Stimulated activated CD8-positive, alpha-beta memory T cell treated with anti-CD3 and anti-CD28 coated beads, Interleukin-7, amount 100 ng/mL, for 1 hour (primary cell): ENCODE data around the gene RBM20.

Source experiments
- DNase-seq, 2 donors: peaks; one replicate each; pipeline ENCODE4 v3.0.0-alpha.2; 2020; ENCODE audit warnings: low read depth in 2 of 2

Gene RBM20

DNA sequence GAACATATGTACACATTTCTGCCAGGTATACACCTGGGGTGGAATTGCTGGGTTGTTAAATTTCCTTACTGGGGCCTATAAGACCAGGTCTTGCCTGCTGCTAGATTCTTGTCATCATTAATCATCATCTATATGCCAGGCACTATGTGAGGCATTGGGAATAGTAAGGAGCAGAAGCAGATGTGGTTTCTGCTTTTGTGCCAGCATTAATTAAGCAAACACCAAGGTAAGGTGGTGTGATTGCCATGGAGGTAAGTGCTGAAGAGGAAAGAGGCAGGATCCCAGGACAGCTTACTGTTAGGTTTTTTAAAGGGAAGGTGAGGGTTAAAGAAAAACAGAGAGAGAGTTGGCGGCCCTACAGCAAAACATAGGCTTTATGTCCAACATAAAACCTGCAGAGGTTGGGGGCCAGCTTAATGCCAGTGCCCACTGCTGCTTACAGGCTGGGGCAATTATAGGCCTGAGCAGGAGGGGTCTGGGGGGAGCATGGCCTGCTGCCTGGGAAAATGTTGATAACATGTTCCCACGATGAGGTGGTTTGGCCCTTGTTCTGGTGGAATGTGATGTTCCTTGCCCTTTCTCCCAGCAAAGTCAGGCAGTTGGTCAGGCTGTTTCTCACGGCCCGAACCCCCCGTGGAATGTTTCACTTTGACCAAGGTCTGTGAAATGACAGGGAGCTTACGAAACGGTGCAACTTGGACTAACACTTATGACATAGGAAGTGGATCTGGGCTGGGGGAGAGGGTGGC is 93.9 kb downstream of the RBM20 start:
- DNase-seq = no peak

DNA sequence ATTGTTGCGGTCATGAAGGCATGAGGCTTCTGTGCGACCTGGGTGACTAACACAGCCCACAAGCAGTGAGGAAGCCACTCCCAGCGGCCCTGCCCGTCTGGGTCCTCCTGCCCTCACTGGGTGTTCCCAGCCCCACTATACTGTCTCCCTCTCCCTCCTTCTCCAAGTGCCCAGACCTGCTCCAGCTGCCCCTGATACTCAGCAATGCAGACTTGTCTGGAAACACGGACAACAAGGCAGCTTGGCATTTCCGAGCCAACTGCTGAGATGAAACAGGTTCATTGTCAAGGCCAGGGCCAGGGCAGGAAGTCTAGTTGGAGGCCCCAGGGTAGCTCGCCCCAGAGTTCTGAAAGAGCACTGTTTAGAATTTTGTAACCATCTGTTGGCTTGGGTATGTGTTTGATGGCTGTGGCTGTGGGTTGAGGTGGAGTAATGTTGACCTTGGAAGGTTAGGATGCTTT is 95.7 kb downstream of the RBM20 start:
- no peak for DNase-seq

DNA sequence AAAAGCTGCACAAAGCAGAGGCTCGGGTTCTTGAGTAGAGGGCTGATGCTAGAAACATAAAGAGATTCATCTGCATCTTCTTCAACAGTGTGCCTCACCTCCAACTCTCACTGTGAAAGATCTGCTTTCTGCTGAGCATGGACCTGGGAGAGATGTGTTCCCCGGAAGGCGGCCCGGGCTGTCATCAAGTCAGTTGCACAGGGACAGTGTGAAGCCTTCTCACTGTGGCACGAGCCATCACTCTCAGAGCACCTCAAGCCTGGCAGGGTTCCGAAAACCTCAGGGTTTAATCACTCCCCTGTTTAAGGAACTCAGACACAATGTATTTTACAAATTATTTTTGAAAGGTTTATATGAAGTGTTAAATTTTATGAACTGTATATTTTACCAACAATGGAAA is 98.7 kb downstream of the RBM20 start:
- DNase-seq = no peak

DNA sequence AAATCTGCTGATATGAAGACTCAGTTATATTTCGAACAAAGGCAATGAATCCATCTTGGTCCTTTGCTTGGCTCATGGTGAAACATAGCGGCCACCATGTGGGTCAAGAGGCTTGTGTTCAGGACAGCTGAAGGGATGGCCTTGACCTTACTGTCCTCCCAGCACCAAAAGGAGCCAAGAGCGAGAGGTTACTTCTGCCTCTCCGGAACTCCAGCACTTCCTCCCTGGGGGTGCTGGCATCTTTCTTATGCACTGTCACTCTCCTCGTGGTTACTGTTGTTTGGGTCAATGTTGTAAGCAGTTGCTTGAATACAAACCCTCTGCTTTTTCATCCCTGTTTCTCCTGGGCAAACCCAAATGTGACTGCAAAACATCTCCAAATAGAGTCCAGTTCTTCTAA is 100.6 kb downstream of the RBM20 start:
- no peak for DNase-seq

DNA sequence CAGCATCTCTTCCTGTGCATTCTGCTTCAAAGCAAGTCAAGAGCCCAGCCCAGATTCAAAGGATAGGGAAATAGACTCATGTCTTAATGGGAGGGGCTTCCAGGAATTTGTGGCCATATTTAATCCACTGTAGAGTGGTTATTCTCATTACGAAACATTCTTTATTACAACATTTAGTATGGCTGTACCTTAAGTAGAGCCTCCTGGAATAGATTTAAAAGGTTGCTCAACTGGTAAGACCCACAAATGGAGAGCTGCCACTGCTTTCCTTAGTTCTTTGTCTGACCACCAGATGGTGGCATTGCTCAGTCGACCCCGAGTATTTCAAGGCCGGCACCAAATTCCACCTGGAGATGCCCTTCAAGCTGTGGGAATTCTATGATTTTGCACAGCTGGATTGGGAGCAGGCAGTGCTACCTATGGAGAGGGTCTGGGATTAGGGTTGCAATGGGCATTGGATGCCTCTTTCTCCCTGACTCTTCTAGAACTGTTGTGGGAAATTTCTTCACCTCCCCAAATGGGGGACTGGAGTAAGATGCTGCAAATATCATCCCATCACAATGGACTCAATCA is 102.2 kb downstream of the RBM20 start:
- DNase-seq = peak; percentile 7 to 10

DNA sequence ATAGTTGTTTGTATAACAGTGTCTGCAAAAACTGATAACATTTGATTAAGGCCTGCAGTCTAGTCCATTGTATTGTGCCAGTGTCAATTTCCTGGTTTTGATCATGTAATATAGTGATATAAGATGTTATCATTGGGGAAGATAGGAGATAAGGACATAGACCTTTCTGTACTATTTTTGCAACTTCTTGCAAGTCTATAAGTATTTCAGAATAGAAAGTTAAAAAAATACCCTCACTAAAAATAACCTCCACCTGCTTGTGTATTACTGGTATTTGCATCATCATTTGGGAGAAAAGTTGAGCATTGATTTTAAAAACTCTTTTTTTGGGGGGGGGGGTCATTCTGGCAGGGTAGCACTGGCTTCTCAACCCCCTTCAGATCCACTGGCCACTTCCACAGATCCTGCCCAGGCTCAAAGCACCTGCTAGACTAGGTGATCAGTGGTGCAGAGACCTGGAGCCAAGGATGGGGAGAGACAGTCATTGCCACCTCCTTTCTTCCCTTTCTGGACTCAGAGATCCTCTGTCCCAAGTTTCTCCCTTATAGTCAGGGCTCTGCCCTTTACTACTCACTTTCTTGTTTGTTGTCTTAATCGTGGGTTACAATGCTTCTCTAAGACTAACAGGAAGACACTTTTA is 103.0 kb downstream of the RBM20 start:
- DNase-seq = no peak

DNA sequence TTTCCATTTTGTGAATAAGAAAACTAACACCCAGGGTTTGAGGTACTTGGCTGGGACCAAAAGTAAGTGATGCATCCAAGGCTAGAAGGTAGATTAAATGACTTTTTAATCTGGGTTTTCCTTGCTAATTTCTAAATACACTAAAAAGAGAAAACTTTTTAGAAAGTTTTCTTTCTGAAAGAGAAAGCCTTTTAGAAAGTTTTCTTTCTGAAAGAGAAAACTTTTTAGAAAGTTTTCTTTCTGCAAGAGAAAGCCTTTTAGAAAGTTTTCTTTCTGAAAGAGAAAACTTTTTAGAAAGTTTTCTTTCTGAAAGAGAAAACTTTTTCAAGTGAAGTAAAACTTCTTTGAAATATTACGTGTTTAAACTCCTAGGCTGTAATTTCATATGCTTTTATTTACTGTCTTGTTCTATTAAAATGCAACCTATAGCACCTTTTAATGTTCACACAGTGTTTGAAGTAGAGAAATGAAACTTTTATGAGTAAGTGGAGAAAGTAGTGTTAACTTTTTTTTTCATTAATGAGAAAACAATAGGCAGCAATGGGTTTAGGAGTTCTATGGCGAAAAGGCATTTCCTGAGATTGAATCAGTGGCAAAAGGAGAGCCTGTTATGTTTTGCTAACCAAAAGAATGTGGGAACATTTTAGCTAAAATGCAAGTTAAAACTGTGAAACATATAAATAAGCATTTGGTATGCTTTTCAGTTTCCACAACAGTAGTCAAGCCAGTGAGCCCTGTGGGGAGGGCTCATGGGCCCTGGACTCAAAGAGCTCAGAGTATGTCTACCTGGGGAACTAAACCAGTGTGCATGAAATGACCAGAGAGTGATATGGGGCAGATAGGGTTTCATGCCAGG is 103.7 kb downstream of the RBM20 start:
- DNase-seq = no peak

DNA sequence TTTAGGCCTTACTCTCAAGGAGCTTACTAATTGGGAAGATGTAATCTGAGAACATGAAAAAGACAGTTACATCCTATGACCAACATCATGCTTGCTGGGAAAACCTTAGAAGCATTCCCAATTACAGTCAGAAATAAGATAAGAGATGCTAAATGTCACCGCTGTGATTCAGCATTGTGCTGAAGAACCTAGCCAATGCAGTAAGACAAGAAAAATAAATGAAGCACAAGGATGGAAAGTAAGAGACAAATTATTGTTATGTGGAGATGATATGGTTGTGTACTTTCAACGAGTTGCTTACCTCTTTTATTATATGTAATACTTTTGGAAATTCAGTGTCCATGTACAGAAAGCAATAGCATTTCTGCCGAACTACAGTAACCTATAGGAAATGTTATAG is 104.8 kb downstream of the RBM20 start:
- no peak for DNase-seq

DNA sequence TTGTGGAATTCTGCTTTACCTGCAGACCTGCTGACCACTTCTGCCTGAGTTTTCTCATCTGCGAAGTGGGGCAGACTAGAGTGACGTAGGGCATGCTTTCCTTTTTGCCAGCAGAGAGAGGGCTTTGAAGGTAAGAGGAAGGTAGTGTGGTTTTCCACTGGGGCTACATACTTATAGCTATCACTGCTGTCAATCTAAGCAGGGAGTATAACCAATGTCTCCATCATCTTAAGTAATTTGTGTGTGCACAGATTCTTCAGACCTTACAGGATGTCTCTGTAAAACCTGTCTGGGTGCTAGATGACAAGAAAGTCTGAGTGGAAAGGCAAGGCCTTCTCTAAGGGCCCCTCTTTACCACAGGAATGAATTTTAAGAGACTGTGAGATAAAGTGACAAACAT is 106.8 kb downstream of the RBM20 start:
- DNase-seq = no peak

DNA sequence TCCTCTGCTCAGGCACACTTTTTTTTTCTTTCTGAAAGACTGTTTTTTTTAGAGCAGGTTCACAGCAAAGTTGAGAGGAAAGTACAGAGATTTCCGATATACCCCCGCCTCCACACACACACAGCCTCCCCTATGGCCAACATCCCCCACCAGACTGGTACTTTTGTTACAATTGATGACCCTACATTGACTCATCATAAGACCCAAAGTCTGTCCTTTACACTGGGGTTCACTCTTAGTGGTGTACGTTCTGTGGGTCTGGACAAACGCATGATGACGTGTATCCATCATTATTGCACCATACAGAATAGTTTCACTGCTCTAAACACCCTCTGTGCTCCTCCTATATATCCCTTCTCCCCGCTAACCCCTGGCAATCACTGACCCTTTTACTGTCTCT is 107.7 kb downstream of the RBM20 start:
- DNase-seq = no peak

DNA sequence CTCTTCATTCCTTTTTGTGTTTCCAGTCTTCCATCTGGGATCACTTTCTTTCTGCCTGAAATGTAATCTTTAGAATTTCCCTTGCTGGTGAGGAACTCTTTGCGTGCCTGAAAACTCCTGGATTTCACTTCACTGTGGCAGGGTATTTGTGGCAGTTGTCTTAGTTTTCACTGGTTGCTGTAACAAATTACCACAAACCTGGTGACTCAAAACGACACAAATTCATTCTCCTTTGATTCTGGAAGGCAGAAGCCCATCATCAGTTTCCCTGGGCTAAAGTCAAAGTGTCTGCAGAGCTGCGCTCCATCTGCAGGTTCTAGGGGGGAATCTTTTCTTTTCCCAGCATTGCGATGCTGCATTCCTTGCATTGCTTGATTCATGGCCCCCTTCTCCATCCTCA is 109.3 kb downstream of the RBM20 start:
- DNase-seq = no peak

DNA sequence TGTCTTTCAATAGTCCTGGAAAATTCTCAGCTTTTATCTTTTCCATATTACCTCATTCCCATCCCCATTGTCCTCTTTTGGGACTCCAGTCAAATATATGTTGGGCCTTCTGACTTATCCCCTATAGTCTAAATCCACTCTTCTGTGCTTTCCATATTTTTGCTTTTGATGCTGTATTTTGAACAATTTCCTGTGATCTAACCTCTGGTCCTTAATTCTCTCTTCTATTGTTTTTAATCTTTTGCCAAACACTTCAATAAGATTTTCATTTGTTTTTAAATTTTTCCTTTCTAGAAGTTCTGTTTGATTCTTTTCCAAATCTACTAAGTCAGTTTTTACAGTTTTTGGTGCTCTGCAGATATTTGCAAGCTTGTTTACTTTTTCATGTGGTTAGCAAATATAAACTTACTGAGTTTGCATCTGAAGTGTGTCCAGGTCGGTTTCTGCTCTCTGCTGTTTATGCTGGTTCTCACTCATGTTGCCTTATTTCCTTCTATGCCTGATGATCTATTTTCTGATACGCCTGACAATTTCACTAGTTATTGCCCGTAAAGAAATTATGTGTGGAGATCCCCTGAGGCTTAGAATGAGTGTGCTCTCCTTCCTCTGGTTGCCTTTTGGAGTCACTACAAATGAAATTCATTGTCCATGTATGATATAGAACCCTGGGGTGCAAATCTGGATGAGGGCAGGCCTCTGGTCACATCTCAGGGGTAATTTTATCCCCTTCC is 110.4 kb downstream of the RBM20 start:
- no peak for DNase-seq

DNA sequence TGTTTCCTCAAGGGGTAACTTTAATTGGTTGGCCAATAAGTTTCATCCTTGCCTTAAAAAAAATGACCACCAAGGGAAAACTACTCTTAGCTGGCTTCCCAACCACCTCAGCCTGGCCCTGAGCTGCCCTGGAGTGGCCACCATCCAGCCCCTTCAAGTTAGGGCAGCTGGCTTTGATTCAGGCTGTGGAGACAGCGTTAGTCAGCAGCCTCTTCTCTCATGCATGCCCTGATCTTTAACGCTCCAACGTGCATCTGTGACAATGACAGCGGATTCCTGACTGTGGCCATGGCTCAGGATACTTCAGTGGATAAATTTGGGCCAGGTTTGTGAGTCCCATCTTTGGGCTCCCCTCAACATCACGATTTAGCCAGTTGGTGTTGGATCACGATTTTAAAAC is 111.6 kb downstream of the RBM20 start:
- DNase-seq = no peak

DNA sequence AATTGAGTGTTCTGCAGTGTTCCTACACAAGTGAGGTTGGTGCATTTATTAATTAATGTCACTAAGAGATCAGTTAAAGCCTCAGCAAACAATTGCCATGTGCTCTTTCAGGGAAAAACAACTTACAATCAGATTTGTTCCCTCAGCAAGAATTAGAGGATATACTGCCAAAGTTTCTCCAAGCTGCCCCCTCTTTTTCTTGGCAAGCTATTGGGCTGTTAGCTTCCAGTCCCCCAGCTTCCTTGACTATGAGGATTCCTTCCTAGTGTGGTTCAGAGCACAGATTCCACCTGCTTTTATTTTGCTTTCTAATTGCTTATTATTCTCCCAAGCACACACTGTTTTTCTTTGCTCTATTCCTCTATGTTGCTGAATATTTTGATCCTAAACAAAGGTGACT is 112.7 kb downstream of the RBM20 start:
- no peak for DNase-seq

DNA sequence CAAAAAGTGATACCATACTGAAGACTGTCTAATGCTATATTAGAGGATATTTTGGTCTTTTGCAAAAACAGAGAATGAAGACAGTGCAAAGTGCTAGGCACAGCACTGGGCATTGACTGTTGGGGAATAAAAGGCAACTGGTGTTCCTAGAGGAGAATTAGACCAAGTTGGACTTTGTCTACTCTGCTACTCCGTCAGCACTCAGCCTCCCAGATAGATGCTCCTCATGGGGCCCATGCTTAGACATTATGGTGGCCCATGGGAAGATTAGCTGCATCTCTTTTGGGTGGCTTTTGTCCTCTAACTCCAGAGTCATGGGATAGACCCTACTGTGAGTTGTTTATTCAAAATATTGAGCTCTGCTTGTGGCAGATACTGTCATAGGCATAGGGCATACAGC is 113.5 kb downstream of the RBM20 start:
- no peak for DNase-seq

DNA sequence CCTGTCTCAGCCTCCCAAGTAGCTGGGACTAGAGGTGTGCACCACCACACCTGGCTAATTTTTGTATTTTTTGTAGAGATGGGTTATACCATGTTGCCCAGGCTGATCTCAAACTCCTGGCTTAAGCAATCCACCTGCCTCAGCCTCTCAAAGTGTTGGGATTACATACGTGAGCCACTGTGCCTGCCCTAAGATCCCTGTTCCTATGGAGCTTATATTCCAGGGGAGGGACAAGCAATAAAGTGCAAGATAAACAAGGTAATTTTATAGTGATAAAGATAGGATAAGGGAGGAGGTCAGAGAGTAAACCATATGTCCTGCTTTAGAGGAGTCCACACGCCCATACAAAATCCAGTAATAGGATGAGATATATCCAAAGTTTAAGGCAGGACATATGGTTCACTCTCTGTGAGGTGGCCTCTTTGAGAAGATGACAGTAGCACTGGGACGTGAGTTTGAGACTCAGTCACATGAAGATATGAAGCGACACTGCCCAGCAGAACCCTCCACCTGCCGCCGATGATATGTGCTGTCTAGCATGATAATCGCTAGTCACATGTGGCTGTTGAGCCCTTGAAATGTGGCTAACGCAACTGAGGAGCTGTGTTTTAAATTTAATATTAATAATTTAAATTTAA is 114.1 kb downstream of the RBM20 start:
- no peak for DNase-seq

DNA sequence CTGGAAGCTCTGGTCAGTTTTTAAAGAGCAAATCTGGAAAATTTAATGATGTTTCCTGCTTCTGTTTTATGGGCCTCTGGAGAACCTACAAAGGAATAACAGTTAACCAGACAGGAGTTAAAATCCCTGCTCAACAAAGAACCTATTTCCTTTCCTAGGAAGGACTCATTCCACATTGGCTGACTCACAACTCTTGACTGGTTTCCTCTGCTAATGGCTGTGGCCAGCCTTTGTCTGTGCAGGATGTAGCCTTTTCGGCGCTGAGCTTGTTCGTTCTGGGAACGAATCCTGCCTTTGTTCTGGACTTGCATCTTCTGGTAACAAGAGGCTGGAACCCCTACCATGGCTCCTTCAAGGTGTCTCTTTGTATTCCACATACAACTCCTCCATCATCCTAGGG is 114.8 kb downstream of the RBM20 start:
- DNase-seq = no peak

DNA sequence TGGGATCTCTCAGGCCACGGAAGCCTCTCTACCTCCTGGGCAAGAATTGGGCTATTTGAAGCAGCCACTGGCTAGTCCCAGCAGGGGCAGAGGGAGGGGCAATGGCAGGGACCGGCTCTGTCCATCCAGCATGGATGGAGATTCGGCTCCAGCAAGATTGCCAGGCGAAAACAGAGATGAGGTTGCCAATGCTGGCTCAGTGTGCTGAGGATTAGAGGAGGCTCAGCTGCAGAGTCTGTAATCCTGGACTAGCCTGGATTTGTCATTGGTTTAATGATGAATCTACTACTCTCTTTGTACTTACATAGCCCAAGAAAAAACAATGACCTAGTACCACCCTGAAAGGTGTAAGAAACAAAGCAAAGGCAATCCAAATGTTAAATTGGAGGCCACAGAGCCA is 115.4 kb downstream of the RBM20 start:
- no peak for DNase-seq

DNA sequence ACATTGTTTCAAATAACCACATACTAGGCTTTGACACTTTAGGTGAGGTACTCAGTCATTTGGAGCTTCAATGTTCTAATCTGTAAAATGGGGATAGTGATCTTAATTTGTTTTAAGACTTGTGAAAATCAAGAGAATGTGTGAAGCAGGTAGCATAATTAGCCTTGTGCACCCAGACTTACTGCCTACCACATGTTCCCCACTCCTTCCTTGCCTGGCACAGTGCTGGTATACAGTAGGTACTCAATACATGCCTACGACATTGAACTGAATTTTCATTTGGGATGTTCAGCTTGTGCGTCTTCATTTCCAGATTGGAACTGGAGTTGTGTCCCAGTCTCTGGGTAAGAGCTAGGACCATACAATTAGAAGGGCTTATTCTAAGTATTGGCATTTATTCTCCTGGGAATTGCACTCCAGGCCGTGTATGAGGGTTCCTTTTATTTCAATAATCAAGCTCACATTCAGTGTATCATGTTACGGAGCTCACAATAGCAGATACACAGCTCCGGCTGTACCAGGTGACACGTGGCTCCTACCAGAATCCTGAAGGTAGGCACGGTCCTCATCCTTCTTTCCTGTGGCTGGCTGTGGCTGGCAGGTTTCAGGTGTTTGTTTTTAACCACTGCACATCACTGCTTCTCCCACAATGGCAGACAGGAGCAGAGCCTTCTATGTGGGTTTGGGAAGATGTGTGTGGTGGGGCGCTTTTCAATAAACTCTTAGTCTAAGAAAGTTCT is 118.1 kb downstream of the RBM20 start:
- DNase-seq = no peak

DNA sequence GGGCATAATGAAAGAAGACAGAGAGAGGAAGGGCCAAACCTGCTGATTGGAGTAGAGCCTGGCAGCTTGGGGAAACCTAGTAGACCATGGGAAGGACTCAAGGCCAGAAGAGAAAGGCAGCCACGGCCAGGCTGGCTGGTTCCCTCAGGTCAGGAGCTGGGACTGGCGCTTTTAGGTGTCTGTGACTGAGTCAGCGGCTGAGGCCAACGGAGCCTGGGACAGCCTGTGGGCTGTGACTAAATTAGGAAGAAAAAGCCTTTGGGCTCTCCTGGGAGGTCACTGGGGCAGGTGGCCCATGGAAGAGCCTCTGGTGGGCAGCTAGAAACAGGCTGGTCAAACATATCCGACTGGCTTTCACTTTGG is 118.7 kb downstream of the RBM20 start:
- no peak for DNase-seq

DNA sequence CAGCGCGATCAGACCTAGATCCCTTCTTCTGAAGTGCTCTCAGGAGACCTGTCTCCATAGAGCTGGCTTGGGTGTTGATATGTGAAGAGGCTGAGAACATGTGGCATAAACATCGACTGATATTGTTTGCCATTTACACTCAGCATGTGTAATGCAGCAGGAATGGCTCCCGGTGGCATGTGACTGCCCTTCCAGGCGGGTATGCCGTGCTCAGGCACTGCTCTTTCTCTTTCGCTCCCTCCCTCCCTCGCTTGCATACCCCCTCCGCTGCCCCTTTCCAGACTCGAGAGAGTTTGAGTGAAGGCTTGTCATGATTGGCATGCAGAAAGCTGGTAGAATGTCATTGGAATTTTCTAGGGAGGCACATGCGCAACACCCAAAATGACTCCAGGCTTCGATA is 120.2 kb downstream of the RBM20 start:
- no peak for DNase-seq
